Measurements from ENCODE around the gene CTCFL. TPM values are rescaled to one million over a fixed set of nuclear protein-coding genes. Genes with fewer than 3 reads are reported as not detected.

CTCFL gene
- total RNA-seq, 4 donors from 2014 or later, result 0.14 TPM; not detected in 3

DNA sequence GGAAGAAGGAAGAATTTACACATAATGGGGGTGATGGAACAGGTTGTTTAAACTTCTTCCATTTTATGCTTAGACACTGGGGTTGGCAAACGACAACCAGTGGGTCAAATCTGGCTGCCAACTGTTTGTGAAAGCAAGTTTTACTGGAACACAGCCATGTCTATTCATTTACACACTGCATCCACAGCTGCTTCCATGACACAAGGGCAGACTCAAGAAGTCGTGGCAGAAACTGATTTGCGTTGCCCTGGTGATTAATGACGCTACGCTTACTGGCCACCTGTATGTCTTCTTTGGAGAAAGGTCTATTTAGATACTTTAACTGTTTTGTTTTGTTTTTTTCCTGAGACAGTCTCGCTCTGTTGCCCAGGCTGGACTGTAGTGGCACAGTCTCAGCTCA is 19.0 kb downstream of the CTCFL start:
- Histone ChIP-seq H3K9me3 (no peaks in the 10 kb centered on the region), H3K4me3 (no peak overlapping the region), H3K4me1 (peaks cover 0 to 6% (median 0%) of the 10 kb centered on the region in 4 donors), H3K36me3 (no peaks in the 10 kb centered on the region), H3K27me3 (no peaks in the 10 kb centered on the region), H3K27ac (no peak overlapping the region)
- TF ChIP-seq POLR2AphosphoS5 (IDR thresholded peaks at IDR 0.05) (no peak), EP300 (IDR thresholded peaks at IDR 0.05; ENCODE audit: low read depth) (no peak), POLR2A (IDR thresholded peaks at IDR 0.05) (no peak)
- TF ChIP-seq, protein P1, sequence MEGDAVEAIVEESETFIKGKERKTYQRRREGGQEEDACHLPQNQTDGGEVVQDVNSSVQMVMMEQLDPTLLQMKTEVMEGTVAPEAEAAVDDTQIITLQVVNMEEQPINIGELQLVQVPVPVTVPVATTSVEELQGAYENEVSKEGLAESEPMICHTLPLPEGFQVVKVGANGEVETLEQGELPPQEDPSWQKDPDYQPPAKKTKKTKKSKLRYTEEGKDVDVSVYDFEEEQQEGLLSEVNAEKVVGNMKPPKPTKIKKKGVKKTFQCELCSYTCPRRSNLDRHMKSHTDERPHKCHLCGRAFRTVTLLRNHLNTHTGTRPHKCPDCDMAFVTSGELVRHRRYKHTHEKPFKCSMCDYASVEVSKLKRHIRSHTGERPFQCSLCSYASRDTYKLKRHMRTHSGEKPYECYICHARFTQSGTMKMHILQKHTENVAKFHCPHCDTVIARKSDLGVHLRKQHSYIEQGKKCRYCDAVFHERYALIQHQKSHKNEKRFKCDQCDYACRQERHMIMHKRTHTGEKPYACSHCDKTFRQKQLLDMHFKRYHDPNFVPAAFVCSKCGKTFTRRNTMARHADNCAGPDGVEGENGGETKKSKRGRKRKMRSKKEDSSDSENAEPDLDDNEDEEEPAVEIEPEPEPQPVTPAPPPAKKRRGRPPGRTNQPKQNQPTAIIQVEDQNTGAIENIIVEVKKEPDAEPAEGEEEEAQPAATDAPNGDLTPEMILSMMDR (IDR thresholded peaks at IDR 0.05), result no peak
- in situ Hi-C loops (cut with MboI; ENCODE audit: low pct_ligation_motif_present in 1 of 4, low pct_unique_long_range_greater_than_20kb in 1 of 4, low sequenced_read_pairs in 3 of 4), result loop anchor here in 1 of 4 donors (25.0 kb wide), 1 partner anchor 706 kb away; no protein-coding TSS in a partner anchor
- intact Hi-C loops (cut with DNase I; ENCODE audit: low total_unique reads), result no loop called here
- DNase-seq, result no peak
- WGBS, 2 donors (ENCODE audit: low coverage in 1 of 2), result 0 to 46% methylated on average over 1 to 6 of the region's 6 CpGs

- 73% methylated on average over 6 of the region's 6 CpGs; no CpG with 5 or more reads in 1 of the 2 donors for WGBS, 2 donors (ENCODE audit: low coverage in 1 of 2)
- no peaks in the 10 kb centered on the region for H3K27me3 ChIP-seq
- no peak for DNase-seq
- H3K9me3 ChIP-seq, result no peaks in the 10 kb centered on the region
- no peak for TF ChIP-seq EP300 (IDR thresholded peaks at IDR 0.05; ENCODE audit: low read depth)
- TF ChIP-seq, protein P1 (IDR thresholded peaks at IDR 0.05), result no peak
- no peak for TF ChIP-seq POLR2AphosphoS5 (IDR thresholded peaks at IDR 0.05)
- TF ChIP-seq POLR2A (IDR thresholded peaks at IDR 0.05), result no peak
- peaks cover 0 to 6% (median 0%) of the 10 kb centered on the region in 4 donors for H3K4me1 ChIP-seq
- H3K36me3 ChIP-seq, result no peaks in the 10 kb centered on the region
- H3K4me3 ChIP-seq, result no peak overlapping the region
- intact Hi-C loops (cut with DNase I; ENCODE audit: low total_unique reads) (no loop called here), in situ Hi-C loops (cut with MboI; ENCODE audit: low pct_ligation_motif_present in 1 of 4, low pct_unique_long_range_greater_than_20kb in 1 of 4, low sequenced_read_pairs in 3 of 4) (loop anchor here in 1 of 4 donors (25.0 kb wide), 1 partner anchor 708 kb away; no protein-coding TSS in a partner anchor)
- H3K27ac ChIP-seq, result no peak overlapping the region
These were observed 20.5 kb downstream of the CTCFL start for GRCh38 chr20:57504411-57504810.

- 71 to 75% methylated on average over 9 to 19 of the region's 20 CpGs for WGBS, 2 donors (ENCODE audit: low coverage in 1 of 2)
- peaks cover 0 to 6% (median 3%) of the 10 kb centered on the region in 4 donors for H3K4me1 ChIP-seq
- H3K4me3 ChIP-seq, result no peak overlapping the region
- H3K9me3 ChIP-seq, result no peaks in the 10 kb centered on the region
- in situ Hi-C loops (cut with MboI; ENCODE audit: low pct_ligation_motif_present in 1 of 4, low pct_unique_long_range_greater_than_20kb in 1 of 4, low sequenced_read_pairs in 3 of 4) (loop anchor here in 1 of 4 donors (25.0 kb wide), 1 partner anchor 709 kb away; no protein-coding TSS in a partner anchor), intact Hi-C loops (cut with DNase I; ENCODE audit: low total_unique reads) (no loop called here)
- TF ChIP-seq, protein P1 (IDR thresholded peaks at IDR 0.05), result no peak
- no peak for TF ChIP-seq POLR2AphosphoS5 (IDR thresholded peaks at IDR 0.05)
- TF ChIP-seq EP300 (IDR thresholded peaks at IDR 0.05; ENCODE audit: low read depth), result no peak
- TF ChIP-seq POLR2A (IDR thresholded peaks at IDR 0.05), result no peak
- no peaks in the 10 kb centered on the region for H3K36me3 ChIP-seq
- no peak overlapping the region for H3K27ac ChIP-seq
- no peaks in the 10 kb centered on the region for H3K27me3 ChIP-seq
- DNase-seq, result no peak
These were observed 21.8 kb downstream of the CTCFL start for GRCh38 chr20:57503035-57503658.

DNA sequence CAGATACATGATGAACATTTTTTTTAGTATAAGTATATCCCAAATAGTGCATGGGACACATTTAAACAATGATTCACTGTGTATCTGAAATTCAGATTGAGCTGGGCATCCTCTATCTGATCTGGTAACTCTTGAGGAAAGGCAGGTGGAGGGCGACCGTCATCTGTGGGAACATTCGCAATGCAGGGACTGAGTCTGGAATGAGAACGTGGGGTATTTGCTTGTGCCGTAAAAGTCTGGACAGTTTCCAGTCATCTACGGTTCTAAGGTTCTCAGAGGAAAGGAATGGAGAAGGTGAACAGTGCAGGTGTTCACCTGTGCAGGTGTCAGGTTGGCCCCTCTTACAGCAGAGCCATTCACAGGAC is 22.6 kb downstream of the CTCFL start:
- H3K27ac ChIP-seq, result no peak overlapping the region
- no peak for DNase-seq
- intact Hi-C loops (cut with DNase I; ENCODE audit: low total_unique reads), result no loop called here
- no peak overlapping the region for H3K4me3 ChIP-seq
- in situ Hi-C loops (cut with MboI; ENCODE audit: low pct_ligation_motif_present in 1 of 4, low pct_unique_long_range_greater_than_20kb in 1 of 4, low sequenced_read_pairs in 3 of 4), result loop anchor here in 1 of 4 donors (25.0 kb wide), 1 partner anchor 710 kb away; no protein-coding TSS in a partner anchor
- H3K9me3 ChIP-seq, result no peaks in the 10 kb centered on the region
- H3K36me3 ChIP-seq, result no peaks in the 10 kb centered on the region
- H3K27me3 ChIP-seq, result no peaks in the 10 kb centered on the region
- H3K4me1 ChIP-seq, result peaks cover 0 to 6% (median 3%) of the 10 kb centered on the region in 4 donors
- WGBS, 2 donors (ENCODE audit: low coverage in 1 of 2), result 66 to 67% methylated on average over 6 of the region's 6 CpGs
- TF ChIP-seq, protein P1 (IDR thresholded peaks at IDR 0.05), result no peak
- no peak for TF ChIP-seq EP300 (IDR thresholded peaks at IDR 0.05; ENCODE audit: low read depth)
- TF ChIP-seq POLR2A (IDR thresholded peaks at IDR 0.05), result no peak
- TF ChIP-seq POLR2AphosphoS5 (IDR thresholded peaks at IDR 0.05), result no peak
